IMR-90 (cell line): Measurements from ENCODE around the gene CTBP1. TPM values are rescaled to one million over a fixed set of nuclear protein-coding genes. Genes with fewer than 3 reads are reported as not detected.
"Not testable (repeated sequence)": the region's sequence is repeated elsewhere in the genome, so short reads cannot be mapped to it uniquely, and the experiment has no call there.

Experiments used
- ATAC-seq: fragments of 200-7000 bp; cut with Tn5 transposase; 2 replicates; pipeline ENCODE4 v1.9.1; 2020; ENCODE audit warnings: low read depth, mild to moderate bottlenecking, moderate library complexity
- BruUV-seq: library from RNA; stranded (reverse); fragments of 400-500 nt; replicated peaks from 2 replicates; lab custom pipeline; 2021; lab: Mats Ljungman, UMichigan
- CTCF ChIA-PET: fragments of 300-600 bp; formaldehyde crosslinking; extraction: SDS; loops from one replicate; lab custom pipeline; 2021; ENCODE audit warnings: antibody characterized with exemption; lab: Yijun Ruan, JAX
- POLR2A ChIA-PET: fragments of 300-600 bp; sonication (Branson Sonifier 250); formaldehyde crosslinking; loops from one replicate; lab custom pipeline; 2022; ENCODE audit warnings: antibody characterized with exemption; ENCODE audit not compliant: unreplicated experiment; lab: Charles Lee
- DNase-seq: peaks from one replicate; pipeline ENCODE4 v3.0.0; 2013
- H2AFZ ChIP-seq: replicated peaks from 2 replicates; pipeline ENCODE3; 2013; ENCODE audit warnings: low read length, mild to moderate bottlenecking; ENCODE audit not compliant: poor library complexity
- H2AK5ac ChIP-seq: 2 replicates; pipeline ENCODE4 v1.6.1; 2013; ENCODE audit warnings: low read depth, low read length, inconsistent platforms
- H2AK9ac ChIP-seq: replicated peaks from 2 replicates; pipeline ENCODE3; 2013; ENCODE audit warnings: mild to moderate bottlenecking, low read depth, low read length, moderate library complexity; ENCODE audit not compliant: poor library complexity
- H2BK120ac ChIP-seq: 2 replicates; pipeline ENCODE4 v1.6.1; 2013; ENCODE audit warnings: low read depth, low read length, inconsistent platforms
- H2BK15ac ChIP-seq: 3 replicates; pipeline ENCODE4 v1.6.1; 2013; ENCODE audit warnings: low read depth, low read length, inconsistent platforms
- H2BK20ac ChIP-seq: 2 replicates; pipeline ENCODE4 v1.6.1; 2013; ENCODE audit warnings: low read depth, mild to moderate bottlenecking, inconsistent platforms, low read length, moderate library complexity
- H2BK5ac ChIP-seq: 2 replicates; pipeline ENCODE4 v1.6.1; 2013; ENCODE audit warnings: mild to moderate bottlenecking, low read depth, low read length, inconsistent platforms; ENCODE audit not compliant: poor library complexity, severe bottlenecking
- H3K14ac ChIP-seq: replicated peaks from 2 replicates; pipeline ENCODE4 v1.6.1; 2013; ENCODE audit warnings: low read depth, low read length, inconsistent platforms
- H3K18ac ChIP-seq: 2 replicates; pipeline ENCODE4 v1.6.1; 2013; ENCODE audit warnings: low read depth, low read length, control low read depth
- H3K23ac ChIP-seq: 2 replicates; pipeline ENCODE4 v1.6.1; 2013; ENCODE audit warnings: low read depth, low read length, inconsistent platforms
- H3K27ac ChIP-seq: 2 replicates; pipeline ENCODE4 v1.5.1; 2013; ENCODE audit warnings: mild to moderate bottlenecking, control low read depth, low read length; ENCODE audit not compliant: insufficient read depth
- H3K27me3 ChIP-seq: 2 replicates; pipeline ENCODE4 v1.6.1; 2013; ENCODE audit warnings: low read length; ENCODE audit not compliant: control insufficient read depth, insufficient read depth
- H3K36me3 ChIP-seq: 2 replicates; pipeline ENCODE4 v1.6.1; 2013; ENCODE audit warnings: low read length, mixed read lengths; ENCODE audit not compliant: control insufficient read depth, insufficient read depth
- H3K4ac ChIP-seq: 2 replicates; pipeline ENCODE4 v1.6.1; 2013; ENCODE audit warnings: low read depth, low read length, inconsistent platforms
- H3K4me1 ChIP-seq: 2 replicates; pipeline ENCODE4 v1.6.1; 2013; ENCODE audit warnings: low read length, mixed read lengths; ENCODE audit not compliant: control insufficient read depth, insufficient read depth
- H3K4me2 ChIP-seq: 2 replicates; pipeline ENCODE4 v1.6.1; 2013; ENCODE audit warnings: low read depth, mild to moderate bottlenecking, control low read depth, low read length, moderate library complexity
- H3K4me3 ChIP-seq: 2 replicates; pipeline ENCODE4 v1.5.1; 2013; ENCODE audit warnings: low read depth, mild to moderate bottlenecking, control low read depth, low read length, moderate library complexity; ENCODE audit not compliant: insufficient read depth
- H3K56ac ChIP-seq: 2 replicates; pipeline ENCODE4 v1.6.1; 2013; ENCODE audit warnings: low read length, inconsistent platforms; ENCODE audit not compliant: insufficient read depth; ENCODE audit errors: extremely low read depth
- H3K79me1 ChIP-seq, 2 experiments: 2 replicates each; pipeline ENCODE4 v1.6.1; 2013; ENCODE audit warnings: low read length in 2 of 2, inconsistent platforms in 1 of 2, low read depth in 1 of 2
- H3K9ac ChIP-seq: 2 replicates; pipeline ENCODE4 v1.6.1; 2013; ENCODE audit warnings: low read depth, low read length, control low read depth
- H3K9me1 ChIP-seq: 2 replicates; pipeline ENCODE4 v1.6.1; 2013; ENCODE audit warnings: low read length, inconsistent platforms; ENCODE audit not compliant: insufficient read depth
- H3K9me3 ChIP-seq: 2 replicates; pipeline ENCODE4 v1.6.1; 2013; ENCODE audit warnings: low read length; ENCODE audit not compliant: control insufficient read depth, insufficient read depth
- H4K20me1 ChIP-seq: 2 replicates; pipeline ENCODE4 v1.6.1; 2013; ENCODE audit warnings: low read length, inconsistent platforms; ENCODE audit not compliant: insufficient read depth
- H4K5ac ChIP-seq: 2 replicates; pipeline ENCODE4 v1.6.1; 2013; ENCODE audit warnings: mild to moderate bottlenecking, low read depth, low read length, control low read depth
- H4K8ac ChIP-seq, 2 experiments: 2 replicates each; pipeline ENCODE4 v1.6.1; 2013; ENCODE audit warnings: low read depth in 2 of 2, low read length in 2 of 2, control low read depth in 1 of 2, inconsistent platforms in 1 of 2
- H4K91ac ChIP-seq: 2 replicates; pipeline ENCODE4 v1.6.1; 2013; ENCODE audit warnings: low read depth, low read length, inconsistent platforms; ENCODE audit not compliant: insufficient read depth
- BHLHE40 ChIP-seq: fragments of 150-350 bp; IDR thresholded peaks from 2 replicates; pipeline ENCODE4 v1.6.1; 2016; ENCODE audit warnings: mild to moderate bottlenecking, low read depth, low read length
- CHD1 ChIP-seq: IDR thresholded peaks from 2 replicates; pipeline ENCODE4 v1.6.1; 2012; ENCODE audit warnings: low read depth, low read length, improper control_type of control experiment
- ELK1 ChIP-seq: fragments of 150-350 bp; IDR thresholded peaks from 2 replicates; pipeline ENCODE4 v1.6.1; 2016; ENCODE audit warnings: low read depth, mild to moderate bottlenecking, low read length, moderate library complexity, borderline replicate concordance
- MAZ ChIP-seq: IDR thresholded peaks from 2 replicates; pipeline ENCODE4 v1.6.1; 2012; ENCODE audit warnings: low read depth, mild to moderate bottlenecking, low read length, improper control_type of control experiment, moderate library complexity, borderline replicate concordance
- RFX5 ChIP-seq: IDR thresholded peaks from 2 replicates; pipeline ENCODE4 v1.8.0; 2012; ENCODE audit warnings: low read depth, mild to moderate bottlenecking, low read length, moderate library complexity
- WGBS, 2 experiments: methylation state at CpG; one replicate each; pipeline versions ENCODE4 v1.1.5 to v1.1.7; 2013; ENCODE audit warnings: missing lambda C conversion rate in 2 of 2; ENCODE audit not compliant: insufficient read length in 1 of 2; ENCODE audit errors: extremely low coverage in 2 of 2; 5-methylcytosine and 5-hydroxymethylcytosine counted together
- dilution Hi-C: fragments of 300-500 bp; cut with HindIII; formaldehyde crosslinking; loops from one replicate; pipeline ENCODE4 v1.14.3; 2018; ENCODE audit warnings: low sequenced_read_pairs; ENCODE audit not compliant: unreplicated experiment
- in situ Hi-C: fragments of 300-500 bp; cut with MboI; formaldehyde crosslinking; loops from 3 replicates; pipeline ENCODE4 v1.14.3; 2019; ENCODE audit warnings: low sequenced_read_pairs, inconsistent platforms, mixed read lengths
- intact Hi-C: fragments of 100-400 bp; cut with micrococcal nuclease; formaldehyde crosslinking; loops from 2 replicates; pipeline ENCODE4 v1.10.0; 2022
- polyA plus RNA-seq, 3 experiments: library from polyadenylated mRNA; depleted of rRNA; stranded (reverse); fragments of >200 nt; gene quantifications; 2 replicates each; pipeline ENCODE4 v1.2.3, GENCODE V29; 2012; ENCODE audit warnings: low replicate concordance in 1 of 3
- total RNA-seq: library from RNA; depleted of rRNA; stranded (reverse); fragments of >200 nt; gene quantifications from 2 replicates; pipeline ENCODE4 v1.2.3, GENCODE V29; 2012

CTBP1 gene
- total and polyA plus RNA-seq, 2 of the 4 experiments (the other 2 are of a cell fraction) = 147 to 212 TPM

GRCh38 chr4:1237981-1238675 is 10.8 kb downstream of the CTBP1 start:
- H3K4me3 ChIP-seq = no peak overlapping the region
- H3K14ac ChIP-seq = no peak overlapping the region
- no peak overlapping the region for H3K4ac ChIP-seq
- H4K5ac ChIP-seq = no peak overlapping the region
- no peak overlapping the region for H3K56ac ChIP-seq
- no peak overlapping the region for H3K27ac ChIP-seq
- no peak overlapping the region for H3K18ac ChIP-seq
- no peak overlapping the region for H2AK9ac ChIP-seq
- POLR2A ChIA-PET = no interaction called here
- TF ChIP-seq RFX5 = no peak
- no peak for TF ChIP-seq ELK1
- TF ChIP-seq BHLHE40 = no peak
- no peak for TF ChIP-seq MAZ
- no peak for TF ChIP-seq CHD1
- H3K27me3 ChIP-seq = no peaks in the 10 kb centered on the region
- no peak overlapping the region for H3K9ac ChIP-seq
- DNase-seq = no peak
- H4K91ac ChIP-seq = no peak overlapping the region
- H3K23ac ChIP-seq = no peak overlapping the region
- peaks cover 12% of the 10 kb centered on the region for H3K4me1 ChIP-seq
- WGBS, 2 experiments = 96% methylated on average over 18 of the region's 39 CpGs; no CpG with 5 or more reads in 1 of the 2 experiments
- no peak overlapping the region for H2BK5ac ChIP-seq
- dilution Hi-C loops (no loop called here), in situ Hi-C loops (no loop called here), intact Hi-C loops (no loop called here)
- H3K79me1 ChIP-seq = peaks cover 9 to 71% of the 10 kb centered on the region in 2 experiments
- ATAC-seq = no peak
- no peak overlapping the region for H2AFZ ChIP-seq
- CTCF ChIA-PET = no interaction called here
- H3K9me1 ChIP-seq = peaks cover 9% of the 10 kb centered on the region
- no peak overlapping the region for H3K4me2 ChIP-seq
- no TSS peak for BruUV-seq
- H2BK20ac ChIP-seq = no peak overlapping the region
- no peak overlapping the region for H4K8ac ChIP-seq
- no peak overlapping the region for H2BK15ac ChIP-seq
- H3K9me3 ChIP-seq = no peaks in the 10 kb centered on the region
- no peak overlapping the region for H2BK120ac ChIP-seq
- peaks cover 75% of the 10 kb centered on the region for H4K20me1 ChIP-seq
- no peak overlapping the region for H2AK5ac ChIP-seq
- H3K36me3 ChIP-seq = peaks cover 65% of the 10 kb centered on the region

GRCh38 chr4:1237261-1237660 is 11.7 kb downstream of the CTBP1 start:
- H4K91ac ChIP-seq, H2AK5ac ChIP-seq, intact Hi-C loops, H3K14ac ChIP-seq, H2BK5ac ChIP-seq, POLR2A ChIA-PET, H4K8ac ChIP-seq, H3K9ac ChIP-seq, H2AFZ ChIP-seq, H3K18ac ChIP-seq, H2AK9ac ChIP-seq, in situ Hi-C loops, H3K56ac ChIP-seq, dilution Hi-C loops, BruUV-seq, DNase-seq, H4K5ac ChIP-seq, ATAC-seq, H3K27me3 ChIP-seq, H2BK15ac ChIP-seq, H3K9me1 ChIP-seq, CTCF ChIA-PET, H3K23ac ChIP-seq, H3K4ac ChIP-seq, H3K9me3 ChIP-seq, H3K27ac ChIP-seq, H2BK120ac ChIP-seq, H2BK20ac ChIP-seq, H3K4me2 ChIP-seq, H3K4me3 ChIP-seq: not testable (repeated sequence)
- WGBS, 2 experiments = 93% methylated on average over 2 of the region's 9 CpGs; no CpG with 5 or more reads in 1 of the 2 experiments
- H3K4me1 ChIP-seq = peaks cover 12% of the 10 kb centered on the region
- H4K20me1 ChIP-seq = peaks cover 70% of the 10 kb centered on the region
- peaks cover 9 to 71% of the 10 kb centered on the region in 2 experiments for H3K79me1 ChIP-seq
- peaks cover 71% of the 10 kb centered on the region for H3K36me3 ChIP-seq
